Activated naive CD8-positive, alpha-beta T cell (primary cell): Measurements from ENCODE around the gene RGS2.
A peak's percentile ranks its signal among the peaks of the same experiment; 100 is the strongest.

Experiments used
- H3K27ac Mint-ChIP-seq: one replicate; pipeline ENCODE4 v1.8.0; 2021; ENCODE audit warnings: mixed read lengths
- H3K27me3 Mint-ChIP-seq: one replicate; pipeline ENCODE4 v1.8.0; 2021; ENCODE audit warnings: mixed read lengths
- H3K36me3 Mint-ChIP-seq: one replicate; pipeline ENCODE4 v1.8.0; 2021; ENCODE audit warnings: mixed read lengths
- H3K4me1 Mint-ChIP-seq: one replicate; pipeline ENCODE4 v1.8.0; 2021; ENCODE audit warnings: low read depth, mixed read lengths
- H3K4me3 Mint-ChIP-seq: one replicate; pipeline ENCODE4 v1.8.0; 2021; ENCODE audit warnings: mild to moderate bottlenecking, mixed read lengths
- H3K9me3 Mint-ChIP-seq: one replicate; pipeline ENCODE4 v1.8.0; 2021; ENCODE audit warnings: low read depth, mixed read lengths

RGS2 gene

GRCh38 chr1:192808518-192809306 is at the start of gene RGS2:
RGS2 (plus strand) TSS chr1:192809039; CDS start chr1:192809072, 33 bp downstream.
- Mint-ChIP-seq H3K27ac (peak within 1 kb of the TSS; percentile 82), H3K27me3 (no peaks in the 10 kb centered on the region), H3K4me3 (peak within 1 kb of the TSS; percentile 98), H3K36me3 (no peaks in the 10 kb centered on the region), H3K4me1 (peaks cover 39% of the 10 kb centered on the region), H3K9me3 (no peaks in the 10 kb centered on the region)

GRCh38 chr1:192759104-192759503 is 49.7 kb upstream of the RGS2 start:
- Mint-ChIP-seq H3K27me3 (peaks cover 9% of the 10 kb centered on the region), H3K27ac (no peak overlapping the region), H3K4me3 (no peak overlapping the region), H3K4me1 (no peaks in the 10 kb centered on the region), H3K36me3 (no peaks in the 10 kb centered on the region), H3K9me3 (no peaks in the 10 kb centered on the region)

- Mint-ChIP-seq H3K27me3 (peaks cover 12% of the 10 kb centered on the region), H3K27ac (no peak overlapping the region), H3K4me3 (no peak overlapping the region), H3K4me1 (no peaks in the 10 kb centered on the region), H3K36me3 (no peaks in the 10 kb centered on the region), H3K9me3 (no peaks in the 10 kb centered on the region)
Measured at GRCh38 chr1:192762265-192762664, 46.6 kb upstream of the RGS2 start.

GRCh38 chr1:192763243-192763642 is 45.6 kb upstream of the RGS2 start:
- peaks cover 20% of the 10 kb centered on the region for H3K27me3 Mint-ChIP-seq
- H3K4me3 Mint-ChIP-seq, result no peak overlapping the region
- H3K36me3 Mint-ChIP-seq, result no peaks in the 10 kb centered on the region
- no peaks in the 10 kb centered on the region for H3K4me1 Mint-ChIP-seq
- no peak overlapping the region for H3K27ac Mint-ChIP-seq
- H3K9me3 Mint-ChIP-seq, result no peaks in the 10 kb centered on the region

- Mint-ChIP-seq H3K36me3 (no peaks in the 10 kb centered on the region), H3K9me3 (no peaks in the 10 kb centered on the region), H3K4me1 (no peaks in the 10 kb centered on the region), H3K27ac (no peak overlapping the region), H3K27me3 (peaks cover 20% of the 10 kb centered on the region), H3K4me3 (no peak overlapping the region)
Measured at GRCh38 chr1:192763756-192764155, 45.1 kb upstream of the RGS2 start.

GRCh38 chr1:192764675-192765074 is 44.2 kb upstream of the RGS2 start:
- H3K9me3 Mint-ChIP-seq, result no peaks in the 10 kb centered on the region
- H3K4me3 Mint-ChIP-seq, result no peak overlapping the region
- H3K27me3 Mint-ChIP-seq, result peaks cover 18% of the 10 kb centered on the region
- H3K27ac Mint-ChIP-seq, result no peak overlapping the region
- no peaks in the 10 kb centered on the region for H3K4me1 Mint-ChIP-seq
- no peaks in the 10 kb centered on the region for H3K36me3 Mint-ChIP-seq

- Mint-ChIP-seq H3K27me3 (peaks cover 16% of the 10 kb centered on the region), H3K9me3 (no peaks in the 10 kb centered on the region), H3K4me1 (no peaks in the 10 kb centered on the region), H3K27ac (no peak overlapping the region), H3K36me3 (no peaks in the 10 kb centered on the region), H3K4me3 (no peak overlapping the region)
Measured at GRCh38 chr1:192766009-192766625, 42.7 kb upstream of the RGS2 start.

- Mint-ChIP-seq H3K9me3 (no peaks in the 10 kb centered on the region), H3K27ac (no peak overlapping the region), H3K4me1 (no peaks in the 10 kb centered on the region), H3K4me3 (no peak overlapping the region), H3K27me3 (peaks cover 12% of the 10 kb centered on the region), H3K36me3 (no peaks in the 10 kb centered on the region)
Measured at GRCh38 chr1:192766876-192767275, 42.0 kb upstream of the RGS2 start.

- no peak overlapping the region for H3K27ac Mint-ChIP-seq
- no peaks in the 10 kb centered on the region for H3K36me3 Mint-ChIP-seq
- no peaks in the 10 kb centered on the region for H3K9me3 Mint-ChIP-seq
- H3K27me3 Mint-ChIP-seq, result peaks cover 11% of the 10 kb centered on the region
- H3K4me3 Mint-ChIP-seq, result no peak overlapping the region
- no peaks in the 10 kb centered on the region for H3K4me1 Mint-ChIP-seq
Measured at GRCh38 chr1:192767798-192768197, 41.0 kb upstream of the RGS2 start.

- Mint-ChIP-seq H3K27ac (no peak overlapping the region), H3K9me3 (no peaks in the 10 kb centered on the region), H3K27me3 (peaks cover 11% of the 10 kb centered on the region), H3K36me3 (no peaks in the 10 kb centered on the region), H3K4me1 (no peaks in the 10 kb centered on the region), H3K4me3 (no peak overlapping the region)
Measured at GRCh38 chr1:192768463-192768862, 40.4 kb upstream of the RGS2 start.

GRCh38 chr1:192771341-192771740 is 37.5 kb upstream of the RGS2 start:
- no peak overlapping the region for H3K4me3 Mint-ChIP-seq
- H3K4me1 Mint-ChIP-seq, result no peaks in the 10 kb centered on the region
- H3K36me3 Mint-ChIP-seq, result no peaks in the 10 kb centered on the region
- H3K9me3 Mint-ChIP-seq, result no peaks in the 10 kb centered on the region
- H3K27ac Mint-ChIP-seq, result no peak overlapping the region
- peaks cover 11% of the 10 kb centered on the region for H3K27me3 Mint-ChIP-seq

GRCh38 chr1:192775631-192776030 is 33.2 kb upstream of the RGS2 start:
- H3K4me1 Mint-ChIP-seq, result no peaks in the 10 kb centered on the region
- H3K4me3 Mint-ChIP-seq, result no peak overlapping the region
- no peak overlapping the region for H3K27ac Mint-ChIP-seq
- H3K27me3 Mint-ChIP-seq, result no peaks in the 10 kb centered on the region
- H3K9me3 Mint-ChIP-seq, result no peaks in the 10 kb centered on the region
- no peaks in the 10 kb centered on the region for H3K36me3 Mint-ChIP-seq

- Mint-ChIP-seq H3K36me3 (no peaks in the 10 kb centered on the region), H3K27ac (no peak overlapping the region), H3K9me3 (no peaks in the 10 kb centered on the region), H3K4me1 (no peaks in the 10 kb centered on the region), H3K27me3 (no peaks in the 10 kb centered on the region), H3K4me3 (no peak overlapping the region)
Measured at GRCh38 chr1:192776206-192776605, 32.6 kb upstream of the RGS2 start.

- Mint-ChIP-seq H3K4me1 (no peaks in the 10 kb centered on the region), H3K27ac (no peak overlapping the region), H3K9me3 (no peaks in the 10 kb centered on the region), H3K36me3 (no peaks in the 10 kb centered on the region), H3K4me3 (no peak overlapping the region), H3K27me3 (peaks cover 2% of the 10 kb centered on the region)
Measured at GRCh38 chr1:192776998-192777397, 31.8 kb upstream of the RGS2 start.

- Mint-ChIP-seq H3K27ac (no peak overlapping the region), H3K9me3 (no peaks in the 10 kb centered on the region), H3K27me3 (peaks cover 14% of the 10 kb centered on the region), H3K4me1 (no peaks in the 10 kb centered on the region), H3K4me3 (no peak overlapping the region), H3K36me3 (peaks cover 2% of the 10 kb centered on the region)
Measured at GRCh38 chr1:192783791-192784190, 25.0 kb upstream of the RGS2 start.

GRCh38 chr1:192784397-192784796 is 24.4 kb upstream of the RGS2 start:
- no peaks in the 10 kb centered on the region for H3K4me1 Mint-ChIP-seq
- peaks cover 2% of the 10 kb centered on the region for H3K36me3 Mint-ChIP-seq
- H3K27me3 Mint-ChIP-seq, result peaks cover 15% of the 10 kb centered on the region
- H3K9me3 Mint-ChIP-seq, result no peaks in the 10 kb centered on the region
- H3K27ac Mint-ChIP-seq, result no peak overlapping the region
- no peak overlapping the region for H3K4me3 Mint-ChIP-seq
